ENCODE data around the gene BDKRB2.

- TF ChIP-seq POLR2A (IDR thresholded peaks at IDR 0.05), result no peak
- TF ChIP-seq, protein P1, sequence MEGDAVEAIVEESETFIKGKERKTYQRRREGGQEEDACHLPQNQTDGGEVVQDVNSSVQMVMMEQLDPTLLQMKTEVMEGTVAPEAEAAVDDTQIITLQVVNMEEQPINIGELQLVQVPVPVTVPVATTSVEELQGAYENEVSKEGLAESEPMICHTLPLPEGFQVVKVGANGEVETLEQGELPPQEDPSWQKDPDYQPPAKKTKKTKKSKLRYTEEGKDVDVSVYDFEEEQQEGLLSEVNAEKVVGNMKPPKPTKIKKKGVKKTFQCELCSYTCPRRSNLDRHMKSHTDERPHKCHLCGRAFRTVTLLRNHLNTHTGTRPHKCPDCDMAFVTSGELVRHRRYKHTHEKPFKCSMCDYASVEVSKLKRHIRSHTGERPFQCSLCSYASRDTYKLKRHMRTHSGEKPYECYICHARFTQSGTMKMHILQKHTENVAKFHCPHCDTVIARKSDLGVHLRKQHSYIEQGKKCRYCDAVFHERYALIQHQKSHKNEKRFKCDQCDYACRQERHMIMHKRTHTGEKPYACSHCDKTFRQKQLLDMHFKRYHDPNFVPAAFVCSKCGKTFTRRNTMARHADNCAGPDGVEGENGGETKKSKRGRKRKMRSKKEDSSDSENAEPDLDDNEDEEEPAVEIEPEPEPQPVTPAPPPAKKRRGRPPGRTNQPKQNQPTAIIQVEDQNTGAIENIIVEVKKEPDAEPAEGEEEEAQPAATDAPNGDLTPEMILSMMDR (IDR thresholded peaks at IDR 0.05), result no peak
Observed at GRCh38 chr14:96281486-96281885, 76.8 kb downstream of the BDKRB2 start.

Measured in vagina (tissue), 2 donors.